Body of pancreas (tissue), 4 donors: ENCODE results near the gene SMYD4. TPM values are rescaled to one million over a fixed set of nuclear protein-coding genes. Genes with fewer than 3 reads are reported as not detected.

Experiments used
- ATAC-seq: fragments of 150-250 bp; one replicate; pipeline ENCODE4 v1.9.1; 2016
- DNase-seq, 4 donors: peaks; one replicate each; pipeline ENCODE4 v3.0.0-alpha.2; 2019
- H3K27ac ChIP-seq, 4 donors: fragments of 200-600 bp; sonication (generic); 1 replicate in 3 of 4; 2 replicates in 1 of 4; pipeline versions ENCODE4 v1.5.1 to v1.6.1; 2016 to 2019; ENCODE audit warnings: mild to moderate bottlenecking in 1 of 4, mixed read lengths in 1 of 4, moderate library complexity in 1 of 4
- H3K27me3 ChIP-seq, 2 donors: fragments of 200-600 bp; sonication (generic); one replicate each; pipeline ENCODE4 v1.6.0; 2016; ENCODE audit warnings: mild to moderate bottlenecking in 1 of 2
- H3K36me3 ChIP-seq, 2 donors: fragments of 200-600 bp; sonication (generic); replicated peaks in 1 of 2; 2 replicates each; pipeline ENCODE4 v1.5.1; 2016; ENCODE audit warnings: low read depth in 2 of 2; ENCODE audit not compliant: insufficient read depth in 1 of 2
- H3K4me1 ChIP-seq: fragments of 200-600 bp; sonication (generic); one replicate; pipeline ENCODE4 v1.6.0; 2016
- H3K4me3 ChIP-seq, 2 donors: fragments of 200-600 bp; sonication (generic); 1 replicate in 1 of 2; 2 replicates in 1 of 2; pipeline ENCODE4 v1.5.1; 2016 to 2019
- H3K9me3 ChIP-seq, 3 donors: fragments of 200-600 bp; sonication (generic); 1 replicate in 2 of 3; 2 replicates in 1 of 3; pipeline ENCODE4 v1.5.1; 2016
- CTCF ChIP-seq, 7 experiments: fragments of 450-650 bp in 4 of 7; fragments of 200-600 bp in 3 of 7; sonication (generic) in 3 of 7; IDR thresholded peaks; one replicate each; pipeline ENCODE4 v1.5.1; 2016 to 2019; ENCODE audit warnings: antibody characterized with exemption in 7 of 7
- POLR2A ChIP-seq, 3 donors: fragments of 450-650 bp; IDR thresholded peaks; one replicate each; pipeline ENCODE4 v1.6.1; 2016; ENCODE audit warnings: antibody characterized with exemption in 3 of 3, mild to moderate bottlenecking in 2 of 3
- WGBS, 2 donors: methylation state at CpG; one replicate each; pipeline ENCODE4 v1.1.5; 2017; 5-methylcytosine and 5-hydroxymethylcytosine counted together
- intact Hi-C: fragments of 100-400 bp; cut with DNase I; formaldehyde crosslinking; loops from one replicate; pipeline ENCODE4 v1.15.1; 2023
- total RNA-seq, 2 donors: library from RNA; depleted of rRNA; stranded (reverse); fragments of >200 nt; gene quantifications; one replicate each; pipeline ENCODE4 v1.1.0, GENCODE V29; 2016

The SMYD4 gene
- total RNA-seq, 2 donors from 2014 or later = 4.0 to 7.0 TPM

DNA sequence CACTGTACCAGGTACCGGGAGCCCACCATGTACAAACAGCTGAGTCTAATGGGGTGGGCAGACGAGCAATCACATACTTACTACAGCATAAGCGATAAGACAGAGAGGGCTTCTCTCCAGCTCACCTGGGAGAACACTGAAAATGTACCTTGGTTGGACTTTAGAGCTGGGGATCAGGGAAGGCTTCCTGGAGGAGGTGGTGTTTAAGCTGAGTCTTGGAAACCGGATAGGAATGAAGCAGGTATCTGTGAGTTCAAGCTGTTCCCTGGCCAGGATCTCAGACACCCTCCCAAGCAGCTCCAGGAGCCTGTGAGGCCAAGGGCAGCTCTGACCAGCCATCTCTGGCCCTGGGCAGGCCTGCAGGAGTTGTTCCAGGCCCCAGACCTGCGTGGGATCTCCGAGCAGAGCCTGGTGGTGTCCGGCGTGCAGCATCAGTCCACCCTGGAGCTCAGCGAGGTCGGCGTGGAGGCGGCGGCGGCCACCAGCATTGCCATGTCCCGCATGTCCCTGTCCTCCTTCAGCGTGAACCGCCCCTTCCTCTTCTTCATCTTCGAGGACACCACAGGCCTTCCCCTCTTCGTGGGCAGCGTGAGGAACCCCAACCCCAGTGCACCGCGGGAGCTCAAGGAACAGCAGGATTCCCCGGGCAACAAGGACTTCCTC lies 75.8 kb downstream of the SMYD4 start:
- no peak for DNase-seq
- Histone ChIP-seq H3K27ac (no peak overlapping the region), H3K27me3 (no peaks in the 10 kb centered on the region), H3K4me1 (peaks cover 20% of the 10 kb centered on the region), H3K9me3 (no peaks in the 10 kb centered on the region), H3K36me3 (no peaks in the 10 kb centered on the region), H3K4me3 (no peak overlapping the region)
- TF ChIP-seq POLR2A (IDR thresholded peaks at IDR 0.05) = no peak
- WGBS, 2 donors = 70 to 95% methylated on average over 3 to 19 of the region's 23 CpGs
- ATAC-seq = no peak
- intact Hi-C loops = no loop called here

- H3K27me3 ChIP-seq = no peaks in the 10 kb centered on the region
- no peaks in the 10 kb centered on the region for H3K36me3 ChIP-seq
- ATAC-seq = peak; percentile 72
- H3K27ac ChIP-seq = peak overlapping the region in 3 of 4 donors; percentile 62 to 79 (median 78)
- WGBS, 2 donors = 21 to 28% methylated on average over 12 to 18 of the region's 18 CpGs
- peak in 3 of 4 donors; percentile 65 to 73 (median 66) for DNase-seq
- peaks cover 20% of the 10 kb centered on the region for H3K4me1 ChIP-seq
- H3K9me3 ChIP-seq = no peaks in the 10 kb centered on the region
- intact Hi-C loops = no loop called here
- no peak overlapping the region for H3K4me3 ChIP-seq
- peak in 1 of 7 experiments; percentile 3 for TF ChIP-seq CTCF (IDR thresholded peaks at IDR 0.05)
- TF ChIP-seq POLR2A (IDR thresholded peaks at IDR 0.05) = peak in 2 of 3 donors; percentile 51 to 56
These were observed 77.1 kb downstream of the SMYD4 start for GRCh38 chr17:1752425-1753262.

DNA sequence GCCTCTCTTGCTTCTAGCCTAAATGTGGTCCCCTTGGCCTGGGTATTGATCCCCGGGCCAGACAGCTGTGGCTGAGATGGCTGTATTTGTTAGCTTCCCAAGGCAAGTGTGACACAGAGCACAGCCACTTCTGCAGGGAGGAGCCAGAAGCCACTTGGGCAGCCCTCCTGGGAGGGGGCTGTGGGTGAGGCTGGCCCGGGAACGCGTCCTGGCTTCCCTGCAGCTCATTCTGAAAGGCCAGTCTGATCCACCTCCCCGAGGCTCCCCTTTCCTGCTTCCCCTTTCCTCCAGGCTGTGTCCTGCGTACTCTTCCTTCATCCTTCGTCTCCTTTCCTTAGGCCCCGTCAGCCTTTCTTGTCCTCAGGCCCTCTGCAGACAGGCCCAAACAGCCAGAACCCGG lies 79.1 kb downstream of the SMYD4 start:
- DNase-seq (no peak), ATAC-seq (no peak)
- intact Hi-C loops = no loop called here
- TF ChIP-seq POLR2A (IDR thresholded peaks at IDR 0.05) (no peak), CTCF (IDR thresholded peaks at IDR 0.05) (no peak)
- H3K4me1 ChIP-seq = peaks cover 20% of the 10 kb centered on the region
- no peaks in the 10 kb centered on the region for H3K9me3 ChIP-seq
- WGBS, 2 donors = 77 to 86% methylated on average over 7 to 9 of the region's 9 CpGs
- H3K4me3 ChIP-seq = no peak overlapping the region
- no peak overlapping the region for H3K27ac ChIP-seq
- H3K36me3 ChIP-seq = no peaks in the 10 kb centered on the region
- no peaks in the 10 kb centered on the region for H3K27me3 ChIP-seq

- Histone ChIP-seq H3K36me3 (no peaks in the 10 kb centered on the region), H3K9me3 (no peaks in the 10 kb centered on the region), H3K27me3 (no peaks in the 10 kb centered on the region), H3K27ac (peak overlapping the region in 2 of 4 donors; percentile 41 to 60), H3K4me1 (peaks cover 8% of the 10 kb centered on the region), H3K4me3 (no peak overlapping the region)
- peak in 3 of 4 donors; percentile 39 to 71 (median 71) for DNase-seq
- no peak for TF ChIP-seq CTCF (IDR thresholded peaks at IDR 0.05)
- TF ChIP-seq POLR2A (IDR thresholded peaks at IDR 0.05) = no peak
- WGBS, 2 donors = 72 to 82% methylated on average over 15 to 22 of the region's 22 CpGs
- ATAC-seq = peak; percentile 34
- intact Hi-C loops = no loop called here
These were observed 82.6 kb downstream of the SMYD4 start for GRCh38 chr17:1746975-1747543.

DNA sequence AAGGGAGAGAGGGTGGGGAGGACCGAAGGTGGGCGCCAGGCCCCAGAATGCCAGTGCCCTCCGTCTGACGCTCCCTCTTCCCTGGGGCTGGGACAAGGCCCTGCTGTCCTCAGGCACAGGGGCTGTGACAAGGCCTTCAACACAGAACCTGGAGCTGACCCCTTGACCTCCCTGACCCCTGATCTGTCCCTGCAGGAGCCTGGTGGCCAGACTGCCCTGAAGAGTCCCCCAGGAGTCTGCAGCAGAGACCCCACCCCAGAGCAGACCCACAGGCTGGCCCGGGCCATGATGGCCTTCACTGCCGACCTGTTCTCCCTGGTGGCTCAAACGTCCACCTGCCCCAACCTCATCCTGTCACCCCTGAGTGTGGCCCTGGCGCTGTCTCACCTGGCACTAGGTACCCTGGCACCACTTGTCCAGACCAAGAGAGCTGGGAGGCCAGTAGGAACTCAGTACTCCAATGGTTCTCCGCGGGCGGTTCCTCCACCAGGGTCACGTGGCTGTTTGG lies 84.1 kb downstream of the SMYD4 start:
- Histone ChIP-seq H3K4me3 (no peak overlapping the region), H3K27me3 (no peaks in the 10 kb centered on the region), H3K9me3 (no peaks in the 10 kb centered on the region), H3K27ac (no peak overlapping the region), H3K4me1 (no peaks in the 10 kb centered on the region), H3K36me3 (no peaks in the 10 kb centered on the region)
- 90 to 95% methylated on average over 4 to 12 of the region's 12 CpGs for WGBS, 2 donors
- ATAC-seq = no peak
- TF ChIP-seq POLR2A (IDR thresholded peaks at IDR 0.05) (no peak), CTCF (IDR thresholded peaks at IDR 0.05) (no peak)
- intact Hi-C loops = no loop called here
- DNase-seq = no peak
